ENCODE data around the gene ETV4. TPM values are rescaled to one million over a fixed set of nuclear protein-coding genes. Genes with fewer than 3 reads are reported as not detected.

Gene ETV4
- total RNA-seq, 6 experiments from 2014 or later: 4.7 to 6.9 (median 5.8) TPM

GRCh38 chr17:43579566-43580140 lies 33.5 kb upstream of the ETV4 start:
- peak; percentile 80 for DNase-seq
- Mint-ChIP-seq H3K9me3 (no peaks in the 10 kb centered on the region), H3K27ac (peak overlapping the region; percentile 86), H3K4me1 (ENCODE audit: low read depth) (peaks cover 72% of the 10 kb centered on the region), H3K36me3 (ENCODE audit: low read depth) (no peaks in the 10 kb centered on the region), H3K27me3 (ENCODE audit: insufficient read depth) (no peaks in the 10 kb centered on the region; the same call in none of the 2 replicates), H3K4me3 (peak overlapping the region; percentile 64)
- TF ChIP-seq CTCF (IDR thresholded peaks at IDR 0.05): no peak

GRCh38 chr17:43578699-43579565 lies 32.8 kb upstream of the ETV4 start:
- peak overlapping the region; percentile 64 for H3K4me3 Mint-ChIP-seq
- TF ChIP-seq CTCF (IDR thresholded peaks at IDR 0.05): no peak
- H3K4me1 Mint-ChIP-seq (ENCODE audit: low read depth): peaks cover 66% of the 10 kb centered on the region
- H3K27me3 Mint-ChIP-seq (ENCODE audit: insufficient read depth): no peaks in the 10 kb centered on the region; the same call in 1 of the 2 replicates
- no peaks in the 10 kb centered on the region for H3K9me3 Mint-ChIP-seq
- DNase-seq: peak; percentile 32
- H3K27ac Mint-ChIP-seq: peak overlapping the region; percentile 86
- no peaks in the 10 kb centered on the region for H3K36me3 Mint-ChIP-seq (ENCODE audit: low read depth)

- Mint-ChIP-seq H3K4me1 (ENCODE audit: low read depth) (peaks cover 61% of the 10 kb centered on the region), H3K9me3 (no peaks in the 10 kb centered on the region), H3K36me3 (ENCODE audit: low read depth) (no peaks in the 10 kb centered on the region), H3K27me3 (ENCODE audit: insufficient read depth) (no peaks in the 10 kb centered on the region; the same call in 1 of the 2 replicates), H3K4me3 (no peak overlapping the region), H3K27ac (peak overlapping the region; percentile 86)
- no peak for DNase-seq
- TF ChIP-seq CTCF (IDR thresholded peaks at IDR 0.05): no peak
These were observed 32.2 kb upstream of the ETV4 start for GRCh38 chr17:43578404-43578698.

GRCh38 chr17:43577664-43578403 lies 31.7 kb upstream of the ETV4 start:
- no peak for TF ChIP-seq CTCF (IDR thresholded peaks at IDR 0.05)
- DNase-seq: no peak
- no peaks in the 10 kb centered on the region for H3K9me3 Mint-ChIP-seq
- peaks cover 61% of the 10 kb centered on the region for H3K4me1 Mint-ChIP-seq (ENCODE audit: low read depth)
- H3K36me3 Mint-ChIP-seq (ENCODE audit: low read depth): no peaks in the 10 kb centered on the region
- no peak overlapping the region for H3K4me3 Mint-ChIP-seq
- no peak overlapping the region for H3K27ac Mint-ChIP-seq
- no peaks in the 10 kb centered on the region; the same call in 1 of the 2 replicates for H3K27me3 Mint-ChIP-seq (ENCODE audit: insufficient read depth)

- Mint-ChIP-seq H3K27ac (no peak overlapping the region), H3K4me1 (ENCODE audit: low read depth) (peaks cover 64% of the 10 kb centered on the region), H3K4me3 (no peak overlapping the region), H3K9me3 (no peaks in the 10 kb centered on the region), H3K36me3 (ENCODE audit: low read depth) (no peaks in the 10 kb centered on the region), H3K27me3 (ENCODE audit: insufficient read depth) (no peaks in the 10 kb centered on the region; the same call in none of the 2 replicates)
- DNase-seq: peak; percentile 58
- TF ChIP-seq CTCF (IDR thresholded peaks at IDR 0.05): peak; percentile 99
These were observed 30.6 kb upstream of the ETV4 start for GRCh38 chr17:43576563-43577229.

Measured in HFFc6 (cell line).